Heart left ventricle (tissue), 16 donors: ENCODE measurements around the gene PTPRU. TPM values are rescaled to one million over a fixed set of nuclear protein-coding genes. Genes with fewer than 3 reads are reported as not detected.

ENCODE experiments used
- ATAC-seq, 4 donors: fragments of 200-7000 bp; cut with Tn5 transposase; one replicate each; pipeline ENCODE4 v1.9.1; 2020 to 2022; ENCODE audit warnings: moderate library complexity in 4 of 4, mild to moderate bottlenecking in 3 of 4, moderate number of reproducible peaks in 1 of 4
- DNase-seq, 5 donors: peaks; one replicate each; pipeline ENCODE4 v3.0.0-alpha.2; 2020
- H3K27ac ChIP-seq, 12 donors: fragments of 200-600 bp; sonication (generic) in 4 of 12; one replicate each; pipeline versions ENCODE4 v1.5.0 to v1.8.0; 2016 to 2022; ENCODE audit warnings: mild to moderate bottlenecking in 2 of 12
- H3K27me3 ChIP-seq, 9 donors: fragments of 200-600 bp; sonication (generic) in 2 of 9; one replicate each; pipeline versions ENCODE4 v1.5.1 to v1.8.0; 2016 to 2022; ENCODE audit warnings: mild to moderate bottlenecking in 3 of 9
- H3K36me3 ChIP-seq, 9 donors: fragments of 200-600 bp; sonication (generic) in 2 of 9; one replicate each; pipeline versions ENCODE4 v1.5.0 to v1.8.0; 2018 to 2022; ENCODE audit warnings: mild to moderate bottlenecking in 2 of 9
- H3K4me1 ChIP-seq, 12 donors: fragments of 200-600 bp; sonication (generic) in 4 of 12; one replicate each; pipeline versions ENCODE4 v1.5.0 to v1.8.0; 2016 to 2022; ENCODE audit warnings: mild to moderate bottlenecking in 3 of 12
- H3K4me3 ChIP-seq, 12 donors: fragments of 200-600 bp; sonication (generic) in 4 of 12; one replicate each; pipeline versions ENCODE4 v1.5.0 to v1.8.0; 2017 to 2022; ENCODE audit warnings: mild to moderate bottlenecking in 9 of 12, moderate library complexity in 4 of 12
- H3K9me3 ChIP-seq, 12 donors: fragments of 200-600 bp; sonication (generic) in 4 of 12; one replicate each; pipeline versions ENCODE4 v1.5.0 to v1.8.0; 2016 to 2022; ENCODE audit warnings: mild to moderate bottlenecking in 1 of 12
- CTCF ChIP-seq, 12 donors: fragments of 200-600 bp; sonication (generic) in 4 of 12; IDR thresholded peaks; one replicate each; pipeline versions ENCODE4 v1.5.0 to v1.8.0; 2018 to 2022; ENCODE audit warnings: antibody characterized with exemption in 12 of 12, mild to moderate bottlenecking in 5 of 12
- POLR2A ChIP-seq, 2 donors: fragments of 450-650 bp; IDR thresholded peaks; one replicate each; pipeline ENCODE4 v1.6.1; 2017; ENCODE audit warnings: antibody characterized with exemption in 2 of 2, mild to moderate bottlenecking in 2 of 2, moderate library complexity in 2 of 2
- WGBS, 4 donors: extraction: QIAGEN DNeasy Blood & Tissue Kit in 2 of 4; methylation state at CpG; one replicate each; pipeline versions ENCODE4 v1.1.5 to v1.1.7; 2013 to 2018; 5-methylcytosine and 5-hydroxymethylcytosine counted together
- intact Hi-C, 10 donors: fragments of 100-400 bp; cut with DNase I; formaldehyde crosslinking; loops; one replicate each; pipeline versions ENCODE4 v1.11.1 to v1.14.2; 2022
- polyA plus RNA-seq, 2 donors: library from polyadenylated mRNA; stranded (reverse); fragments of 200-250 nt; gene quantifications; one replicate each; pipeline ENCODE4 v1.2.3, GENCODE V29; 2013
- total RNA-seq, 9 donors: library from RNA; depleted of rRNA in 2 of 9; stranded (reverse); fragments of >200 nt in 2 of 9; fragmentation: NEBNext Ultra II Directional in 3 of 9; extraction: Animal tissue kit (Norgen Biotek cat#: 25700) in 3 of 9; gene quantifications; one replicate each; pipeline versions ENCODE4 v1.1.0 to v1.2.4, GENCODE V29; 2016 to 2023
- donor health status: ischemic (EF 13 %, LVEDD 7.1; RV severe dilation, severe dysfunction).
- donor health status: healthy with polysubstance abuse.
- donor health status: DM: no; HTN: yes; CAD: no.
- donor health status: DM: no; HTN: no; CAD: no.
- donor health status: ischemic (EF 25% LVEDD 6.9; RV normal size, moderate dysfunction).
- donor health status: ischemic (EF 25% LVEDD 5.7; RV mildly dilated, moderate dysfunction).
- donor health status: healthy.
- donor health status: DM: yes; HTN: yes; CAD: no.
- donor health status: ischemic (EF 35%, LVEDD 5.7; RV mildly dilated, moderate dysfunction).
- donor health status: nonischemic (EF 11% LVEDD 7.7; RV severe dilation, severe dysfunction).
- donor health status: DM: yes; HTN: yes; CAD: no.
- donor health status: PGD.
- donor health status: ischemic (EF 29% LVEDD 5.4; RV normal size, mild dysfunction).
- donor health status: nonischemic (EF 23%, LVEDD 6.1; RV moderate dilation, normal function).

The PTPRU gene
- total and polyA plus RNA-seq, 11 donors = 7.1 to 59.9 (median 16.2) TPM

DNA sequence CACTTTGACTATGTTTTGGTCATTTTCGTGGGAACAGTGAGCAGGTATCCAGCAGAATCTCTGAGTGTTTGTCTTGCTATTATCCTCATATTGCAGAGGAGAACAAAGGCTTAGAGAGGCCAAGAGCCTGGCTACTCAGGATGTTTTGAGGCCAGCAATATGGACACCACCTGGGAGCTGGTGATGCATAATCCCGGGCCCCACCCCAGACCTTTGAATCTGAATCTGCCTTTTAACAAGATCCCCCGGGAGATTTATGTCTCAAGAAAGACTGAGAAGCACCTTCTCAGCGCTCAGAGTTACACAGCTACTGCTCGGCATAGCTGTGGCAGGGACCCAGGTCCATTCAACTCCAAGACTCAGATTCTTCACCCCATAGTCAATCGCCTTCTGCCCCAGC, 72.8 kb downstream of the PTPRU start:
- Histone ChIP-seq H3K4me1 (no peaks in the 10 kb centered on the region), H3K9me3 (no peaks in the 10 kb centered on the region), H3K4me3 (no peak overlapping the region), H3K27me3 (no peaks in the 10 kb centered on the region), H3K27ac (no peak overlapping the region), H3K36me3 (peaks cover 0 to 20% (median 0%) of the 10 kb centered on the region in 9 donors)
- DNase-seq (no peak), ATAC-seq (no peak)
- no peak for TF ChIP-seq POLR2A (IDR thresholded peaks at IDR 0.05)
- 79 to 88% (median 86%) methylated on average over 6 of the region's 6 CpGs for WGBS, 4 donors
- intact Hi-C loops = no loop called here

DNA sequence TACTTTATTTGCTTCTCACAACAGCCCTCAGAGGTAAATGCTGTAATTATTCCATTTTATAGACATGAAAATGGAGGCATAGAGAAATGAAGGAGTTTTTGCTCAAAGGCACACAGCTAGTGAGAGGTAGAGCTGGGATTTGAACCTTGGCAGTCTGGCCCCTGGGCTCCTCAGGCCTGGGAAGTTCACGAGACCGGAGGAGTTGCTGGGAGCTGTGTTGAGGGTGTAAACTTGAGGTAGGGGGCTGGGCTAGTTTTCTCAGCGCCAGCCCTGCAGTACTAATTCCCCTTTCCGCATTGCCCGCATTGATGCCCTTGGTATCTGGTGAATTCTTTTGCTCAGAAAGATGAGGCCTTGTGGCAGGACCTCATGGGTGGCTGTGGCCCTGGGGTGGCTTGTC, 73.3 kb downstream of the PTPRU start:
- Histone ChIP-seq H3K4me1 (no peaks in the 10 kb centered on the region), H3K27me3 (no peaks in the 10 kb centered on the region), H3K9me3 (no peaks in the 10 kb centered on the region), H3K36me3 (peaks cover 0 to 18% (median 0%) of the 10 kb centered on the region in 9 donors), H3K27ac (no peak overlapping the region), H3K4me3 (no peak overlapping the region)
- ATAC-seq (no peak), DNase-seq (no peak)
- intact Hi-C loops = no loop called here
- TF ChIP-seq POLR2A (IDR thresholded peaks at IDR 0.05) = no peak
- TF ChIP-seq CTCF (IDR thresholded peaks at IDR 0.05) = no peak
- WGBS, 4 donors = 80 to 92% (median 90%) methylated on average over 3 to 5 of the region's 5 CpGs

DNA sequence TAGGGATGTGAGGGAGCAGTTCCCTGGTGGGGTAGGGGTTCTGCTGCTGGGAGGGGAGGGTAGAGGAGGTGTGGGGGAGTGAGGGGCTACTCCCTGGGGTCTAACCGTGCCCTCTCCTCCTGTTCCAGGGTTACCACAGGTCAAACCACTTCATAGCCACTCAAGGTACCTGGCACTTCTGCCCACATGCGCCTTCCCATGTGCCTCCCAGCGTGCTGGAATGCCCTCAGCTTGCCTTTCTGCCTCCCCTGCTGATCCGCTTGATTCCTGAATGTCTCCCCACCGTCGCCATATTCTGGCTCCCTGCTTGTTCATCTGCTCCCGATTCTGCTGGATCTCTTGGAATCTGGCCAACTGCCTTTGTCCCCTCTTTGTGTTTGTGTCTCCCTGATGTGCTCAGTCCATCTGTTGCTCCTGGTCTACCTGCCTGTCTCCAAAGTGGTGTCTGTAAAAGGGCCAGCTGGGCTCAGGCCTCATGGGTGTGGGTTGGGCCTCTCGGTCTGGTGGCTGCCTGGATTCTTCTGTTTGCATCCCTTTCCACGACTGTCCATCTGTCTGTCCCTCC, 74.4 kb downstream of the PTPRU start:
- H3K27ac ChIP-seq = no peak overlapping the region
- no peaks in the 10 kb centered on the region for H3K9me3 ChIP-seq
- intact Hi-C loops = no loop called here
- H3K4me1 ChIP-seq = no peaks in the 10 kb centered on the region
- no peak for DNase-seq
- peaks cover 0 to 23% (median 0%) of the 10 kb centered on the region in 9 donors for H3K36me3 ChIP-seq
- TF ChIP-seq CTCF (IDR thresholded peaks at IDR 0.05) (no peak), POLR2A (IDR thresholded peaks at IDR 0.05) (no peak)
- no peaks in the 10 kb centered on the region for H3K27me3 ChIP-seq
- ATAC-seq = no peak
- H3K4me3 ChIP-seq = no peak overlapping the region
- WGBS, 4 donors = 85 to 91% (median 87%) methylated on average over 9 of the region's 9 CpGs

GRCh38 chr1:29311352-29312030, 75.2 kb downstream of the PTPRU start:
- Histone ChIP-seq H3K27me3 (no peaks in the 10 kb centered on the region), H3K27ac (no peak overlapping the region), H3K9me3 (no peaks in the 10 kb centered on the region), H3K4me3 (no peak overlapping the region), H3K4me1 (no peaks in the 10 kb centered on the region), H3K36me3 (peaks cover 0 to 25% (median 0%) of the 10 kb centered on the region in 9 donors)
- ATAC-seq (no peak), DNase-seq (no peak)
- intact Hi-C loops = no loop called here
- whole genome bisulfite sequencing, 4 donors = 93 to 94% (median 93%) methylated on average over 5 to 16 of the region's 16 CpGs
- no peak for TF ChIP-seq CTCF (IDR thresholded peaks at IDR 0.05)
- no peak for TF ChIP-seq POLR2A (IDR thresholded peaks at IDR 0.05)
